ENCODE data around the gene TUBGCP5. TPM values are rescaled to one million over a fixed set of nuclear protein-coding genes. Genes with fewer than 3 reads are reported as not detected.

Gene TUBGCP5
- total RNA-seq, 1 donor, result 37.5 TPM

DNA sequence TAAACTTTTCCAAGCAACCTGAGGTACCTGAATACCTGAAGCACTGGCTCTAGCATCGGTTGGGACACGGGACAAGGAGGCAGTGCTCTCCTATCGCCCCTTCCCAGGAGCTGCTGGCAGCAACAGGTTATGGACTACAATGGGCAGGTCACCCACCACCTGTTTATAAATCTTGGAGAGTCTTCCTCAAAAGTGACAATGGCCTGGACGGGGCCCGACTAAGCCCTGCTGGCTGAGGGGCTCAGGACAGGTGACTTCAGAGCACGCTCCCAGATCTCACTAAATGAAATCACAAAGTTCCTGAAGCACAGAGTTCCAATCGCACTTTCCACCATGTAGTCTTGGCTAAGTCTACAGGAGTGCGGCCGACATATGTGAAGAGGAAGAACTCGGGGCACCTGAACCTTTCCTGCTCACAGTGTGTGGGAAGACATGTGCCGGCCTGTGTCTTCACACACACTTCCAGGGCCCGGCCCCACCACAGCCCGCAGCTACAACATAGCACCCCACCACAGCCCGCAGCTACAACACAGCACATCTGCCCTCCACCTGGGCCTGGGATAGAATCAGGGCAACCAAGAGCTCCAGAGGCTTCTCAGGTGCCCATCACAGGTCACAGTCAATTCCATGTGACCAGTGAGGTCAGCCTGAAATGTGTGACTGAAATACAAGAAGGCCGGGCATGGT lies 72.1 kb downstream of the TUBGCP5 start:
- DNase-seq (ENCODE audit: low read depth), result no peak
- TF ChIP-seq, protein P1, sequence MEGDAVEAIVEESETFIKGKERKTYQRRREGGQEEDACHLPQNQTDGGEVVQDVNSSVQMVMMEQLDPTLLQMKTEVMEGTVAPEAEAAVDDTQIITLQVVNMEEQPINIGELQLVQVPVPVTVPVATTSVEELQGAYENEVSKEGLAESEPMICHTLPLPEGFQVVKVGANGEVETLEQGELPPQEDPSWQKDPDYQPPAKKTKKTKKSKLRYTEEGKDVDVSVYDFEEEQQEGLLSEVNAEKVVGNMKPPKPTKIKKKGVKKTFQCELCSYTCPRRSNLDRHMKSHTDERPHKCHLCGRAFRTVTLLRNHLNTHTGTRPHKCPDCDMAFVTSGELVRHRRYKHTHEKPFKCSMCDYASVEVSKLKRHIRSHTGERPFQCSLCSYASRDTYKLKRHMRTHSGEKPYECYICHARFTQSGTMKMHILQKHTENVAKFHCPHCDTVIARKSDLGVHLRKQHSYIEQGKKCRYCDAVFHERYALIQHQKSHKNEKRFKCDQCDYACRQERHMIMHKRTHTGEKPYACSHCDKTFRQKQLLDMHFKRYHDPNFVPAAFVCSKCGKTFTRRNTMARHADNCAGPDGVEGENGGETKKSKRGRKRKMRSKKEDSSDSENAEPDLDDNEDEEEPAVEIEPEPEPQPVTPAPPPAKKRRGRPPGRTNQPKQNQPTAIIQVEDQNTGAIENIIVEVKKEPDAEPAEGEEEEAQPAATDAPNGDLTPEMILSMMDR (IDR thresholded peaks at IDR 0.05; ENCODE audit: insufficient read depth, low read length), result no peak
- H3K4me3 ChIP-seq (ENCODE audit: low read depth, low read length), result no peak overlapping the region

DNA sequence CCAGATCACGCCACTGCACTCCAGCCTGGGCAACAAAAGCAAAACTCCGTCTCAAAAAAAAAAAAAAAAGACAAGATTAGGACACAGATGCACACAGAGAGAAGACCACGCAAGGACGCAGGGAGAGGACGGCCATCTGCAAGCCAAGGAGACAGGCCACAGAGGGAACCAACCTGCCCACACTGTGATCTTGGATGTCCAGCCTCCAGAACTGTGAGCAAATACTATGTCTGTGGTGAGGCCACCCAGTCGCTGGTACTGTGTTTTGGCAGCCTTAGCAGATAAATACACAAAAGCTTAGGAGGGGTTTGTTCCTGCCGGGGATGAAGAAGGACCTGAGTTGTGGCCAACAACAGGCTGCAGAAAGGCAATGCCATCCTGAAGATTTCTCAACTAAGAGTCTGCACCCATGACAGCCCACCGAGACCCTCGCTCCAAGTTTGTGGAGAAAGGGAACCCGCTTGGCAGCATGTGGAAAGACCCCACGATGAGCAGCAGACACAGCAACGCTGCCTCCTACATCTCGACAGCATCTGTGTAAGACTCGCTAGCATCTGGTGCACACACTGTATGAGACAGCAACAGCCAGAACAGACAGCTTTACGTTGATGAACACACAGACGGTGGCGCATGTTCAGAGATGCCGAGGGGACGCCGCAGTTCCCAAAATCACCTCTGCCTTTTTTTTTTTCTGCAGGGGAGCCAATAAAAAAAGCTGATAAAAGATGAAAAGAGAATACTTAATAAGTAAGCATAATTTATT lies 72.9 kb downstream of the TUBGCP5 start:
- DNase-seq (ENCODE audit: low read depth), result no peak
- no peak overlapping the region for H3K4me3 ChIP-seq (ENCODE audit: low read depth, low read length)
- TF ChIP-seq, protein P1 (IDR thresholded peaks at IDR 0.05; ENCODE audit: insufficient read depth, low read length), result no peak

DNA sequence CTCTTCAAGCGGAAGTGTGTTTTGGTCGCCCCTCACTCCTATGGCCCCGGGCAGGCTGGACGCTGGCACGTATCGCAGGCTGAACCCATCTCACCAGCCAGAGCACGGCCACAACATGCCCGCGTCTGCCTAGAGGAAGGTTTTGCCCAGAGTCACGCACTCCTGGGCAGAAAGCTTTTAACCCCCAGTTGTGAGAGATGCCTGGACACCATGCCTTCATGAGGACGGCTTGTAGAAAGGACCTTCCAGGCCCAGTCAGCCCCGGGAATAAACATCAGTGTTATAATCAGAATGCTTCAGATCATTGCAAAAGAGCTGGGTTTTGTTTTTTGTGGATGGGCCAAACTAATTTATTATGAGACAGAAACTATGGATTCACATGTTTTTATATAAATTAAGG lies 75.7 kb downstream of the TUBGCP5 start:
- DNase-seq (ENCODE audit: low read depth), result no peak
- TF ChIP-seq, protein P1 (IDR thresholded peaks at IDR 0.05; ENCODE audit: insufficient read depth, low read length), result no peak
- no peak overlapping the region for H3K4me3 ChIP-seq (ENCODE audit: low read depth, low read length)

DNA sequence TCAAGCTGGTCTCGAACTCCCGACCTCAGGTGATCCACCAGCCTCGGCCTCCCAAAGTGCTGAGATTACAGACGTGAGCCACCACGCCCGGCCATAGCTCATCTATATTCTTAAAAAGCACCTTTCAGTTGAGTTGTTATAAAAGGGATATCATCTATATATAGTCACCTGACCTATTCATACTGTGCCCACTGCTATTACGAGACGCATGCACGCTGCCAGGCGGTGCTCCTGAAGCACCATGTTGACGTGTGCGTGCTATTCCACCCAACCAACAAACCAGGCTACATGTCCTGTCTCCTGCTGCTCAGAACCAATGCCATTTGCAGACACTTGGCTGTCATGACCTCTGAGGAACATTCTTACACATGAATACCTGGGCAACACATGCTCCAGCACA lies 76.8 kb downstream of the TUBGCP5 start:
- TF ChIP-seq, protein P1 (IDR thresholded peaks at IDR 0.05; ENCODE audit: insufficient read depth, low read length), result no peak
- no peak overlapping the region for H3K4me3 ChIP-seq (ENCODE audit: low read depth, low read length)
- DNase-seq (ENCODE audit: low read depth), result no peak

DNA sequence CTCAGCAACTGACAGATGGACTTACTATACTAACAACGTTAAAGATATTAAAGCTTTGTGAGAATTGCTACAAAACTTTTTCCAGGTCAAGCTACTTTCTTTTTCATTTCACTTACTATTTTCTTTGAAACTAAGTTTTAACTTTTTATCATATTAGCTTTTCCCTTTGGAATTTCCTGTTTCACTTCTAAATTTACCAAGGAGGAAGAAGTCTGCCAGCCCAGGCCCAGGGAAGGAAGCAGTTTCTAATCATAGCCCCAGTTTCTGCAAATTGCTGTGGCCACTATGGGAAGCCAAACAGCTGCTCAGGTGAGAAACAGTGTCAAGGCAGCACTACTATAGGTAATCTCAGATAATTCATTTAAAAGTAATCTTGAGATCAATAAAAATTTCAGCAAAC lies 77.6 kb downstream of the TUBGCP5 start:
- peak; percentile 59 for DNase-seq (ENCODE audit: low read depth)
- TF ChIP-seq, protein P1 (IDR thresholded peaks at IDR 0.05; ENCODE audit: insufficient read depth, low read length), result no peak

DNA sequence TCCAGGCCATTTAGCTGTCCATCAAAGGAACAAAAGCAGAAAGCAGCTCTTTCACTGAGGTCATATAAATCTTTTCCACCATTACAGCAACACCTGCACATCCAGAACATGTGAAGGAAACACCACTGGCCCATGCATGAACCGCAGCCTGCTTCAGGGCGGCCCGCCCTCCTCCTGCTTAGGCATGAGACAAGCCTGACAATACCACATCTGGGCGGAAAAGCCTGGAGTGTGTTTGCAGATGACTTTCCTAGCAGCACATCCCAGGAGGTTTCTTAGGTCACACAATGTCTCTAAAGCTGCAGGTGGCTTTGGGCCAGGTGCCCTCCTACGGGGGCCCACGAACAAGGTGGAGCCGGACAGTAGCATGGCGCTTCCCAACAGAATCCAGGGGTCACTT lies 78.8 kb downstream of the TUBGCP5 start:
- no peak for DNase-seq (ENCODE audit: low read depth)
- no peak overlapping the region for H3K4me3 ChIP-seq (ENCODE audit: low read depth, low read length)
- TF ChIP-seq, protein P1 (IDR thresholded peaks at IDR 0.05; ENCODE audit: insufficient read depth, low read length), result no peak

More for the DNA sequence above, 77.6 kb downstream of the TUBGCP5 start:
- no peak overlapping the region for H3K4me3 ChIP-seq (ENCODE audit: low read depth, low read length)
